ENCODE results near the gene FTL.
A peak's percentile ranks its signal among the peaks of the same experiment; 100 is the strongest.

FTL gene

DNA sequence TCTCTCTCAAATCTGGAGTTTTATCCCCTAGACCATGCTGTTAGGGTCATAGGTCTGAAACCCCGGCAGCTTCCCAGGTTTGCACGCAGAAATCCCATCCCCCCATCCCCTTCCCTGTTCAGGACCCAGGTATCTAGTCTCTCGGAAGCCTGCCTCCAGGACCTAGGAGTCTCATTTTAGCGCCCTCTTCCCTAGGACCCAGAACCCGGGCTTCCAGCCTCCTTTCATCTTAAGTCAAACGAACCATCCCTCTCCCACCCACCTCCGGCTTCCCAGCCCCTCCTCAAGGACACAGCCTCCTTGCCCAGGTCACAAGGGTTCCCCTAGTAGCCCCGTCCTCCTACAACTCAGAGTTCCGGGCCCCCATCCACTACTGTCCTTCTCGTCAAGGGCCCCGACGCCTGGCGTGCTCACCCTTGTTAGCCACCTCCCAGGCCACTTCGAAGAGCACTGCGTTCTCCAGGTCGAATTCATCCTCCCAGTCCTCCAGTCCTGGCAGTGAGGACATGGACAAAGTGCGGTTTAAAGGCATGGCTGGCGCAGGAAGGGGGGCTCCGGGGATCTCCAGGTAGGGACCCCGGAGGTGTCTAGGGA, 27.6 kb downstream of the FTL start:
- DNase-seq: no peak

DNA sequence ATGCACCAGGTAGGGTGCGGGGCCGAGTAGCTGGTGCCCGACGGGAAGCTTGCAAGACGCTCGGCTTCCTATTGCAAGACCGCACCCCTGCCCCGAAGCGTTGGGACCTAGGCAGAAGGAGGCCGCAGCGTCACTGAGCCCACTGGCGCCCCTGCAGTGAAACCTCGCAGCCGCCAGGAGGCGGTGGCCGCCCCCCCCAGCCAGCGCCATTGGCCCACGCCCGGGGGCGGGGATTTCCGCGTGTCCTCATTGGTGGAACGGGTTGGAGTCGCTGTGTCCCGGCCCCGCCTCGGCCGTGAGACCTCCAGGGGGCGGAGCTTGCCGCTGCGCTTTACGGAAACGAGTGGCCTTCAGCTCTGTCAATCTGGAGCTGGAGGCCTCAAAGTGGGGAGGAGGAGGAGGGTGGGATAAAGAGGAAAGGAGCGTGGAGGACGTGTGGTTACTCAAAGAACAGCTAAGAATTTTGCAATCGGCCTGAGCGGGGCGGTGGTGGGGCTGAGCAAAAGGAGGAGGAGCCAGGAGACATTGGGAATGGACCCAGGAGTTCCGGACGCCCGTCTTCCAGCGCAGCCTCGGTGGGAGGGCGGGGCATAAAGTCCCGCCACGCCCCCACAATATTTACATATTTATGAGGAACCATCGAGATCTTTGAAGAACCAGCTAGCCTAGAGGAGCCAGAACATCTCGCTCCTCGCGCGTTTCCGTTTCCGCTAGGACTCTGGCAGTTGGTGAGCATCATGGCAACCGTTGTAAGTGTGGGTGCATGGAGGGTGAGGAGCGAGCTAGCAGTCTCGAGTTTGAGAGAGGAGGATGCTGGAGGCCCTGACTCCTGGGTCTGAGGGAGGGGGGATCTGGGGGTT, 28.3 kb downstream of the FTL start, which contains the start of the genes GYS1 and RUVBL2:
Gene GYS1 (minus strand): TSS at position 135 of the 860 bp plus-strand sequence. CDS start 197 bp downstream, outside the sequence.
Gene RUVBL2 (plus strand): TSS at position 713 of the 860 bp plus-strand sequence. CDS start 25 bp downstream, at position 738.
- DNase-seq: peak; percentile 99

GRCh38 chr19:48994035-48994386, 28.9 kb downstream of the FTL start:
- no peak for DNase-seq

- DNase-seq: peak; percentile 29
Observed at GRCh38 chr19:48997972-48998371, 32.9 kb downstream of the FTL start.

GRCh38 chr19:48999481-49000325, 34.6 kb downstream of the FTL start:
- DNase-seq: peak; percentile 58

DNA sequence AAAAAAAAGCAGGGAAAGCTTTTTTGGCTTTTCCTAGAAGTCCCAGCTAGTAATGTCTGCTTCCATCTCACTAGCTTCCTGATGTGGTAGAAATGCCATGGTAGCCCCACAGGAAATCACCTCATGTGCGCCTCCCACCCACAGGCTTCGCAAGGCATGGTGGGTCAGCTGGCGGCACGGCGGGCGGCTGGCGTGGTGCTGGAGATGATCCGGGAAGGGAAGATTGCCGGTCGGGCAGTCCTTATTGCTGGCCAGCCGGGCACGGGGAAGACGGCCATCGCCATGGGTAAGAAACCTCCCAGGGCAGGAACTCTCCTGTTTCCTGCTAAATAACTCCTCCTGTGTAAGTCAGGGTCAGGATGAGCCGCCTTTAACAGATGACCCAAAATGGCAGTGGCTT, 39.0 kb downstream of the FTL start:
- no peak for DNase-seq

DNA sequence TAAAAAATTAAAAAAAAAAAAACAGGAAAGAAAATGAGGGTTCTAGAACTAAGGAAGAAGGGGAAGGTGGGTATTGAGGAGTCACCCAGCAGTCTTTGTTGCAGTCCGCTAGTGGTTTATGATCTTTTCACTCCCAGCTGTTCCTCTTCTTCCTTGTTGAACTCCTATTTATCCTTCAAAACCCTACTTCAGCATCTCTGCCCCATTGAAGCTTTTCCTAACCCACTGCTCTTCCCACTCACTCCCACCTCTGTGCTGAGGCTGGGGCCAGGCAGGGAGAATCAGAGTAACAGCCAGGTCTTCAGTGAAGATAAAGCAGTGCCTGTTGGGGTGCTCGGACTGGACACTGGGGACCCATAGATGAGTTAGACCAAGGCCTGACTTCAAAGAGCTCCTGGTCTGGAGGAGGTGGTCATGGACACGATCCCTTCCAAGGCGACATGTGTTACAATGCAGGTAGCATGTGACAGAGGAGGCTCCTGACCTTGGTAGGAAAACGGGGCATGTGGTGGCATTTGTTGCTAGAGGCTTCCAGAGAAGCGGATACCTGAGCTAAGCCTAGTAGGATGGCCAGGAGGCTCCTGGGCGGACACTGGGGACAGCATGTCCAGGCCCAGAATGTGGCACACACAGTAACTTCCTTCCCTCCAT, 40.0 kb downstream of the FTL start:
- no peak for DNase-seq

DNA sequence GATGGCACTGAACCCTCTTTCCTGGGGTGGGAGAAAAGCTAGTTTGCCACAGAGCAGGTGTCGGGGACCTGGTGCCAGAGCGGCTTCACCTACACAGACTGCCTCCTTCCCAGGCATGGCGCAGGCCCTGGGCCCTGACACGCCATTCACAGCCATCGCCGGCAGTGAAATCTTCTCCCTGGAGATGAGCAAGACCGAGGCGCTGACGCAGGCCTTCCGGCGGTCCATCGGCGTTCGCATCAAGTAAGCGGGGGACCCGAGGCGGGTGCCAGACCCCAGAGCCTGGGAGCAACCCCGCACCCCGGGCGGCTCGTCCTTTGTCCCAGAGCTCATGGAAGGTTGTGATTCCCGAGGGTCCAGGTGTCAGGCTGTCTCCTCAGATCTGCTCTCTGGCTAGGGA, 41.8 kb downstream of the FTL start:
- no peak for DNase-seq

DNA sequence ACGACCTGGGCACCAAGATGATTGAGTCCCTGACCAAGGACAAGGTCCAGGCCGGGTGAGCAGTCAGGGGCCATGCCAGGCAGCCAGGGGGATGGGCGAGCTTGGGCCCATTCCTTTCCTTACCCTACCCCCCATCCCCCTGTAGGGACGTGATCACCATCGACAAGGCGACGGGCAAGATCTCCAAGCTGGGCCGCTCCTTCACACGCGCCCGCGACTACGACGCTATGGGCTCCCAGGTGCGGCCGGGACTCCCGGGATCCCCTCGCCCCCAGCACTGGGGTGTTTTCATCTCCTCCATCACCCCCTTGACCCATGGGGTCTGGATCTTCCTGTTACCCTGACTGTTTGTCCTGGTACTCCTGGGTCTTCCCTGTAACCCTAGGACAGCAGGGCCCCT, 44.7 kb downstream of the FTL start:
- DNase-seq: no peak

GRCh38 chr19:49010453-49010852, 45.3 kb downstream of the FTL start:
- DNase-seq: no peak

GRCh38 chr19:49011194-49011593, 46.1 kb downstream of the FTL start:
- DNase-seq: no peak

GRCh38 chr19:49014123-49014869, 49.2 kb downstream of the FTL start:
- no peak for DNase-seq

DNA sequence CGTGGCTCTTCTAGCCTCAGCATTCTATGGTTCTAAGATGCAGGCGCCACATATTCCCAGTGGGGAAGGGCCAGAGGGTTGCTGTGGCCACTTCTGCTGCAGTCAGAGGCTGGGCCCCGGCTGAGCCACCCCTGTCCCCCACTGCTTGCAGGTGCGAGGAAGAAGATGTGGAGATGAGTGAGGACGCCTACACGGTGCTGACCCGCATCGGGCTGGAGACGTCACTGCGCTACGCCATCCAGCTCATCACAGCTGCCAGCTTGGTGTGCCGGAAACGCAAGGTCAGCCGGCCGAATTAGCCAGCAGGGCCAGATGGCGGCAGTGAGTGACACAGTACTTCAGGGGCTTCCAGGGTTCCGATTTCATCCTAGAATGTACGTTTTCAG, 49.8 kb downstream of the FTL start:
- no peak for DNase-seq

DNA sequence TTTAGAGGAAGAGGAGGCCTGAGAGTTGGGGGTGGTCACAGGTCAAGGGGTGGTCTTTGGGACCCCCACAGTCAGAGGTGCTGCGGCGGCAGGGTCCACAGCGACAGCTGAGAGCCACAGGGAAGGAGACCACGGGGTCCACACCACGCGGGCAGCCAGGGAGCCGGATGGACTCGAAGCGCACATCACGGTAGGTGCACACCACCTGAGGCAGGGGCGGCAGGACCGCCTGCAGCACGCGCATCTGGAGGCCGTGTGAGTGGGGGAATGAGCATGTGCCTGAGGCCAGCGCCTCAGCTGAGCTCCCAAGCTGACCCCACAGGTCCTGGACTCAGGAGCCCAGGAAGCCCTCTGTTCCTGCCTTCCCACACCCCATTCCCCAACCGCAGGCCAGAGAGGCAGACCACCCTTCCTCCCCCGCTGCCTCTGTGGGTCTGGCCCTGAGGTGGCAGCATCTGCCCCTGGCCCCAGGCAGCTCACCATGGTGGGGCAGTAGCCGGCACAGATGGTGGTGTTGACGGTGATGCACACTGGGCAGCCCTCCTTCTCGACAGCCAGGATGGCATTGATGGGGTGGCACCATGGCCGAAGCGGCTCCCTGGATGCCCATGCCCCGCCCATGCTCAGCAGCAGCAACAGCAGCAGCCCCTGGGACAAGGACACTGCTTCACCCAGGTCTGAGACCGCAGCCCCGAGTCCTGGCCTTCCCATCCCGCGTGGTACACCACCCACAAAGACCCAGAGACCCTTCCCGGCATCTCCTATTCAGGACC, 51.1 kb downstream of the FTL start:
- no peak for DNase-seq

All from stimulated activated naive CD4-positive, alpha-beta T cell treated with Interleukin-2 at 50 U/mL for 16 hours (primary cell).